GM23338 (cell line): ENCODE measurements around the gene RBCK1.

Source experiments
- CREB1 ChIP-seq: fragments of 250-450 bp; sonication (Bioruptor Pico); IDR thresholded peaks from 2 replicates; pipeline ENCODE4 v1.5.0; 2020; ENCODE audit warnings: low read depth, mild to moderate bottlenecking, moderate library complexity
- EZH2 ChIP-seq: fragments of 200-600 bp; sonication (generic); IDR thresholded peaks from one replicate; pipeline ENCODE4 v1.8.0; 2017; ENCODE audit warnings: antibody characterized with exemption, mild to moderate bottlenecking, low read depth; ENCODE audit not compliant: unreplicated experiment
- EZH2phosphoT487 ChIP-seq: fragments of 200-600 bp; sonication (generic); IDR thresholded peaks from one replicate; pipeline ENCODE4 v1.8.1; 2018; ENCODE audit warnings: antibody characterized with exemption; ENCODE audit not compliant: unreplicated experiment
- JUNB ChIP-seq: IDR thresholded peaks from one replicate; pipeline ENCODE4 v1.6.1; 2016; ENCODE audit warnings: antibody characterized with exemption; ENCODE audit not compliant: unreplicated experiment
- NANOG ChIP-seq: IDR thresholded peaks from 2 replicates; pipeline ENCODE4 v1.6.1; 2016; ENCODE audit warnings: antibody characterized with exemption, borderline replicate concordance
- POLR2AphosphoS5 ChIP-seq: IDR thresholded peaks from 2 replicates; pipeline ENCODE4 v1.6.1; 2016; ENCODE audit warnings: antibody characterized with exemption, low read depth
- REST ChIP-seq: IDR thresholded peaks from one replicate; pipeline ENCODE4 v1.6.1; 2018; ENCODE audit warnings: antibody characterized with exemption; ENCODE audit not compliant: unreplicated experiment
- STAT1 ChIP-seq: IDR thresholded peaks from one replicate; pipeline ENCODE4 v1.6.1; 2016; ENCODE audit warnings: antibody characterized with exemption; ENCODE audit not compliant: unreplicated experiment
- ZNF114 ChIP-seq: fragments of 250-450 bp; sonication (Bioruptor Pico); IDR thresholded peaks from 2 replicates; pipeline ENCODE4 v1.5.0; 2020; ENCODE audit warnings: mild to moderate bottlenecking, moderate library complexity
- TF ChIP-seq, protein P1 (sequence below), 2 experiments: fragments of 200-600 bp in 1 of 2; sonication (generic) in 1 of 2; conservative IDR thresholded peaks; 2 replicates each; pipeline versions ENCODE4 v1.5.1 to v1.6.1; 2016 to 2017; ENCODE audit warnings: antibody characterized with exemption in 2 of 2, low read depth in 2 of 2, mild to moderate bottlenecking in 2 of 2, moderate library complexity in 1 of 2
- TF ChIP-seq, protein P2 (sequence below): IDR thresholded peaks from 2 replicates; pipeline ENCODE4 v1.6.1; 2016; ENCODE audit warnings: antibody characterized with exemption

DNA sequence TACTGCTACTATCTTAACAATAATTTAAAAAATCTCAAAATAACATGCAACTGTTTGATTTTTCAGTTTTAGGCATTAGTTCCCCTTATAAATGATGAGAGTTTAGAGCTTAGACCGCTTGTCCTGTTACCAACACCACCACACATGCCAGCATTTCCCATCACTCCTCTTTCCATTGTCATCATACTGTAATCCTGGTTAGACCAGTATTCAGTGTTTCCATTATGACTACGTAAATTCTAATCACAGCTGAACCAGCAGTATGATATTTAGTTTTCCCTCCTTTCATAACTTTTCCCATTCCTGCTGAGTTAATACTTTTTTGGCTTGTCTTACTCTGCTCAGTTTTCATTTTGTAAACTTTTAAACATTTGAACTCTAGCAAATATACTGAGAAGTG is 66.5 kb downstream of the RBCK1 start:
- TF ChIP-seq, protein P1, sequence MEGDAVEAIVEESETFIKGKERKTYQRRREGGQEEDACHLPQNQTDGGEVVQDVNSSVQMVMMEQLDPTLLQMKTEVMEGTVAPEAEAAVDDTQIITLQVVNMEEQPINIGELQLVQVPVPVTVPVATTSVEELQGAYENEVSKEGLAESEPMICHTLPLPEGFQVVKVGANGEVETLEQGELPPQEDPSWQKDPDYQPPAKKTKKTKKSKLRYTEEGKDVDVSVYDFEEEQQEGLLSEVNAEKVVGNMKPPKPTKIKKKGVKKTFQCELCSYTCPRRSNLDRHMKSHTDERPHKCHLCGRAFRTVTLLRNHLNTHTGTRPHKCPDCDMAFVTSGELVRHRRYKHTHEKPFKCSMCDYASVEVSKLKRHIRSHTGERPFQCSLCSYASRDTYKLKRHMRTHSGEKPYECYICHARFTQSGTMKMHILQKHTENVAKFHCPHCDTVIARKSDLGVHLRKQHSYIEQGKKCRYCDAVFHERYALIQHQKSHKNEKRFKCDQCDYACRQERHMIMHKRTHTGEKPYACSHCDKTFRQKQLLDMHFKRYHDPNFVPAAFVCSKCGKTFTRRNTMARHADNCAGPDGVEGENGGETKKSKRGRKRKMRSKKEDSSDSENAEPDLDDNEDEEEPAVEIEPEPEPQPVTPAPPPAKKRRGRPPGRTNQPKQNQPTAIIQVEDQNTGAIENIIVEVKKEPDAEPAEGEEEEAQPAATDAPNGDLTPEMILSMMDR (conservative IDR thresholded peaks at IDR 0.05; ENCODE audit: low read depth in 2 of 2) = no peak
- no peak for TF ChIP-seq EZH2
- no peak for TF ChIP-seq CREB1 (CRISPR knock-in tag)
- no peak for TF ChIP-seq REST
- TF ChIP-seq EZH2phosphoT487 = no peak
- TF ChIP-seq POLR2AphosphoS5 = no peak
- TF ChIP-seq NANOG = no peak
- no peak for TF ChIP-seq ZNF114 (CRISPR knock-in tag)
- no peak for TF ChIP-seq JUNB
- TF ChIP-seq STAT1 = no peak
- TF ChIP-seq, protein P2, sequence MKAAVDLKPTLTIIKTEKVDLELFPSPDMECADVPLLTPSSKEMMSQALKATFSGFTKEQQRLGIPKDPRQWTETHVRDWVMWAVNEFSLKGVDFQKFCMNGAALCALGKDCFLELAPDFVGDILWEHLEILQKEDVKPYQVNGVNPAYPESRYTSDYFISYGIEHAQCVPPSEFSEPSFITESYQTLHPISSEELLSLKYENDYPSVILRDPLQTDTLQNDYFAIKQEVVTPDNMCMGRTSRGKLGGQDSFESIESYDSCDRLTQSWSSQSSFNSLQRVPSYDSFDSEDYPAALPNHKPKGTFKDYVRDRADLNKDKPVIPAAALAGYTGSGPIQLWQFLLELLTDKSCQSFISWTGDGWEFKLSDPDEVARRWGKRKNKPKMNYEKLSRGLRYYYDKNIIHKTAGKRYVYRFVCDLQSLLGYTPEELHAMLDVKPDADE = no peak
